ENCODE data around the gene ANKRD53. TPM values are rescaled to one million over a fixed set of nuclear protein-coding genes. Genes with fewer than 3 reads are reported as not detected.
A peak's percentile ranks its signal among the peaks of the same experiment; 100 is the strongest.
"Not testable (repeated sequence)": the region's sequence is repeated elsewhere in the genome, so short reads cannot be mapped to it uniquely, and the experiment has no call there.

ANKRD53 gene
- total RNA-seq, 1 donor from 2014 or later: 0.35 TPM

DNA sequence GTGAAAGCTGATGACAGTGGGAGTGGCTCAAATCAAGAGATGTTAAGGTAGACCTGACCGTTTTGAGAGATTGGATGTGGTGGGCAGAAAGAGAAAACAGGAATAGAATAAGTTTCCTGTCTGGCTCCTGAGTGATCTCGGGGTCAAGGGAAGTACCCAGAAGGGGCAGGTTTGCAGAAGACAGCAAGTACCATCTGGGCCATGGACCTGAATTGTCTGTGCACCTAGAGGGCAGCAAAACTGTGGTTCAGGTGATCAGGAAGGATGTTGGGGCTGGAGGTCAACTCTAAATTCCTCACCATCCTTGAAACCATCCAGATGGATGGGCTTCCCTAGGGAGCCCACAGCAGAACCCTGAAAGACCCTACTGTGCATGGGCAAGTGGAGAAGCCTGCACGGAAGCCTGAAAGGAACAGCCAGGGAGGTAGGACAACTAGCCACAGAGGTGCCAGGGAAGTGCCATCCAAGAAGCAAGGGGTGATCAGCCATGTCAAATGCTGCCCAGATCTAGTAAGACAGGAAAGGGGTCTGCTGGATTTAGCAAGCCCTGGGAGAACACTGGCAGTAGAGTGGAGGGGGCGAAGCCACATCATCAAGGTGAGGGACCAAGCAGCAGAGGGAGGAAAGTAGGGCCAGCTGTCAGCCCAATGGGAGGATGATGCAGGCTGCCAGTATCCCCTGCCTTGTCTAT, 8.2 kb downstream of the ANKRD53 start:
- DNase-seq (ENCODE audit: low spot score) (peak; percentile 30), ATAC-seq (no peak)

DNA sequence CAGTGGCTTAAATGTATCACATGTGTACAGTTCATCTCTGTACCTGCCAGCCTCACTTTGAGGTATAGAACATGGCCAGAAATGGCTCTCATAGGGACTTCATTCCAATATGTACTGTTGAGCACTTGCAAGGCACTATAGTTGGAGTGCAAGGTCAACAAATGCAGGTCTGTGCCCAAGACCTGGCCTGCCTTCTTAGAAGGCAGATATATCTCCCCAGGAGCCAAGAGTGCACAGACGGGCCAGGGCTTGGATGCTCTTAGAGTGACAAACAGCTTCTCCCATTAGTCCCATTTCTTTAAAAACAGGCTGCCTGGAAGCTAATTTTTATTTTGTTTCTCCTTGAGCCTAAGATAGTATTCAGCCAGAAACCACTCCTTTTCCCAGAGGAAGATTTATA, 9.0 kb downstream of the ANKRD53 start:
- peak; percentile 4 for DNase-seq (ENCODE audit: low spot score)
- no peak for ATAC-seq

DNA sequence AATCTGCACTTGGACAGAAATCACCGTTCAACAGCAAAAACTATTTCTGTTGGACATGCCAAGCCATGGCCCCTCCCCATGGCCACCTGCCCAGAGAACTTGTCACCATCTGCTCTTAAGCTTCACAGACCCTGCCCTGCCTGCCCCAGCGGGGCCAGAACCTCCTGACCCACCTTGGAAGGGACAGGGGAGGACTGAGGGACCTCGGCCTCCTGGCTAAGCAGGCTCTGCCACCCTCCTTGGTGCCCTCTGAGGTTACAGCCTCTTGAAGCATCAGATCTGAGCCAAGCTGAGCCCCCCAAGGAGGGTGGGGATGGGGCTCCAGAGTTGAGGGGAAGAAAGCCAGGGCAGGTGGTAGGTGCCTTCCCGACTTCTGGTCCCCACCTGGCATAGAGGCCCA, 9.7 kb downstream of the ANKRD53 start:
- no peak for ATAC-seq
- DNase-seq (ENCODE audit: low spot score): peak; percentile 38

DNA sequence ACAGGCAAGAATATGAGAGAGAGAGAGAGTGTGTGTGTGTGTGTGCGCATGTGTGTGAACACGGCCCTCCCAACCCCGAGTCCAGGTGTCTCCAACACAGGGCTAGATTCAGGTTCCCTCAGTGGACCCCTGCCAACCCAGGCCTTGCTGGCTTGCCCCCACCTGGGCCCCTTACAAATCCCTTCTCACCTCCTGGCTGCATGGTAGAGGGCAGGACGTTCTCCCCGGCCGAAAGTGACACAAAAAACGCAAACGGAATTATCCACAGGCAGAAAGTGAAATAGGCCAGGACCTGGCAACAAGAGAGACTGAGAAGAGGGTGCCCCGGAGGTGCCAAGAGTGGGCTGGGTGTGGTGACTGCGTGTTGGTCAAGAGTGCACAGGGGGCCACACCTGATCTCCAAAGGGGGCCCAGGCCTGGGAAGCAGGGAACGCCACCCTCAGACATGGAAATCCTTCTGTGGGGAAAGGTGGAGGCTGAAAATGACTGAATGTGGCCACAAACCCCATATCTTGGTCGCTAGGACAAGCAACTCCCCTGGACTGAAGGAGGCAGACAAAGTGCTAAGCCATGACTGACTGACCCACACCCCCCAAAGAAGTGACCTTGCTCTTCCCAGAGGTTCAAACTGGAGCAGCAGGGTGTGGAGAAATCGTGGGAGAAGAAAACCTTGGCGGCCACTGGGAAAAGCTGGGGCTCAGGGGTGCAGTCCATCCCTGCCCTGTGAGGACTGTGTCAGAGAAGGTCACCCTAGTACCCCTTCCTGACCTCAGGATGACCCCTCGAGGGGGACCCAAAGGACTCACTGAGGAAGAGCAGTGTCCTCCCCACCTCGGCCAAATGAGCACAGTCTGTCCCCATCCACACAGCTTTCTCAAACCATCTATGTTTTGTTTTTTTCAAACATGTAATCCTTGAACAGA, 10.6 kb downstream of the ANKRD53 start:
- DNase-seq (ENCODE audit: low spot score) (peak; percentile 41), ATAC-seq (no peak)

DNA sequence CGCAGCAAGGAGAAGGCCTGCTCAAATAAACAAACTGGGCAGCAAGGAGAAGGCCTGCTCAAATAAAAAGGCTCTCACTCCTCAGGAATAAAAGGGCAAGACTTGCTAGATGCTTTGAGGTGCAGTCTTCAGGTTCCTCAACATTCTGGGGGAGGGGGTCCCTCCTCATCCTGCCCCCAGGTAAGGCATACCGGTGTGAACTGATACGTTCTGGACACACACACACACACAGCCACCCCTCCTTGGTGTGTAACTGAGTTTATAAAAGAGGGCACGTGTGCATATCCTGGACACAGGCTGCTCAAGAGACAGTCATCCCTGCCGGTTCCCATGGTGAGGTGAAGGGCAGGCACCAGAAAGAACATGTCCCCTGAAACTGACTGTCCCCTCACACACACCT, 11.8 kb downstream of the ANKRD53 start:
- ATAC-seq (no peak), DNase-seq (ENCODE audit: low spot score) (peak; percentile 22)

DNA sequence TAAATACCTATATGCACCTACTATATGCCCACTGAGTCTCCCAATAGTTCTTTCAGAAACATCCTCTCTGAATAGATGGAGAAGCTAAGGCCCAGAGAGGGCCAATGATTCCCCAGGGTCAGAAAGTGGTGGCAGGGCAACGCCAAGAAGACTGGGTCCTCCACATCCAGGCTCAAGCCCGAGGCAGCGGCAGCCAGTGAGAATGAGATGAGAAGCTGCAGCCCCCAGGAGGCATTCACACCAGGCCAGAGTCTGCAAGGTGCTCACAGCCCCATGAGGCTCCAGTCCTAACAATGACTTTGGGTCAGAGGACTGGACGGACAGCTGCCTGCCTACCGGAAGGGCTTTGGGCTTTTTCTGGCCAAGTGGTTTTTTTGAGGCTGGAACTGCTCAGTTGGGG, 12.7 kb downstream of the ANKRD53 start:
- DNase-seq (ENCODE audit: low spot score): peak; percentile 31
- ATAC-seq: no peak

DNA sequence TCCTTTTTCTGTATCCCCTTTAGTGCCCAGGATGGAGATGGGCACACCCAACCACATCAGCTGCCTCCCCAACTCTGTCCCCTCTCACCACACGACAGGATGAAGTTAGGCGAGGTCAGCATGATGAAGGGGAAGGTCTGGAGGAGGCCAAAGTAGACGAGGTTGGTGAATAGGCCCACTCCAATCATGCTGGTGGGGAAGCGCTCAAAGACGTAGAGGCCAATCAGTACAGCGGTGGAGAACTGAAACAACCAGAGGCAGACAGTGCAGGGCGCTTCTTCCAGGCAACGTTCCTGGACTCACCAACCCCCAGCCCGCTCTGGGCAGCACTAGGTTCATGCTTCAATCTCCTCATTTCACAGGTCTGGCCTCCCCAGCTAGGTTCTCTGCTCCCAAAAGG, 13.3 kb downstream of the ANKRD53 start:
- peak; percentile 10 for DNase-seq (ENCODE audit: low spot score)
- no peak for ATAC-seq

DNA sequence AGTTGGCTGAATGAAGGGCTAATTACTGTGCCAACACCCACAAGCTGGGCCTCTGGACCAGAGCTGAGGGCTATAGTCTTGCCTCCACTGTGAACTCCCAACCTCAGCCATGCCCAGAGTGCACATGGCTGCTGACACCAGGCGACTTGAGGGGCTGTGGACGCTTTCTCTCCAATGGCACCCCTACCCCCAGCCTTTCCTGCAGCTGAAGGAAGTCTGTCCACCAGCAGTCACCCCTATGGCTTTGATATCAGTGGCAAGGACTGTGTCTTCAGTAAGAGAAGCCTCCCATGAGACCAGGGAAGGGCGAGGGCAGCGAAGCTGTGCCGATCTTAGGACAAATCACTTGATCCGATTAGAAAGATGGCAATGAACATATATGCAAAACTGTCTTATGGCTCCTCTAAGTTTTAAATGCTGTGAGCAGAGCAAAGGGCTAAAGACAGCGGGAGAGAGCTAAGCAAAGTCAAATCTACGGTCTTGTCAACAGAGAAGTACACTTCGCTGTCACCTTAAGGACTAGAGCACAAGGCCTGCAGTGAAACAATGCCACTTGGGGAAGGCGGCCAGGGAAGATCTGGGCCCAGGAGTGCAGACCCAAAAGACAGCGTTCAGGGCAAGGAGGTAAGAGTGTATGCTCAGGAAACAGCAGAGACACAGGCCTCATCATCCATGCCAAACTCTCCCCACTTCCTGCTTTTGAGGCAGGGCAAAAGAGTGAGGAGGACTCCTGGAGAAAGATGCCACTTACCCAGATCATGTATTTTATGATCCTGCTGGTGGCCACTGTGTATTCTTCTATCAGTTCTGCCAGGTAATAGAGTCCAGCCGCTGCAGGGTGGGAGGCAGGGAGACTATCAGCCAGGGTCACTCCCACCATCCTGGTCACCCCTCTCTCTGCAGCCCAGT, 14.8 kb downstream of the ANKRD53 start:
- DNase-seq (ENCODE audit: low spot score) (peak; percentile 37), ATAC-seq (no peak)

DNA sequence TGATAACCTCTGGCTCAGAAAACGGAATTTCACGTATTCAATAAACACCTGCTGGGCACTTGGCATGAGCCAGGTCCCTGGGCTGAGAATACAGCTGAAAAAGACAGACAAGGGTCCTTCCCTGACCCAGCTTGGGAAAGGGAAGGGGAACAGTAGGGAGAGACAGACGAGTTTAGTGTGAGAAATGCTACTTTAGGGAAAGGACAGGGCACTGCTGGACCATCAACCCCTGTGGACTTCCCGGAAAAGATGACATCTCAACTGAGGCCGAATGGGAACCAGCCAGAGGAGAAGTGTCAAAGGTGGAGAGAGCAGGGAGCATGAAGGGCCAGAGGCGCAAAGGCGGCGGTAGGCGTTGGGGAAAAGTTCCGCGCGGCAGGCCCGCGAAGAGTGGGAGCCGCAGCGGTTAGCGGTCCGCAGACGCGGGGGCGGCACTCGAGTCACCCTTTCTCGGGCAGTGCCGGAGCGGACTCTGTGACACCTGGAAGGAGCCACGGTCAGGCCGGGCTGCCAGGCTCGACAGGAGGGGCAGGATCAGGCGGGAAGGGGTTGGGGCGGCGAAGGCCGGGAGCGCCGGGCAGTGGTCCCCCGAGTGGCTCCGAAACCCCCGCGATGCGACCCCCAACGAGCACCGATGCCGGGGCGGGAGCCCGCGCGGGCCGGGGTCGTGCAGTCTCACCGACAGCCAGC, 15.7 kb downstream of the ANKRD53 start:
- ATAC-seq (peak; percentile 40), DNase-seq (ENCODE audit: low spot score) (no peak)

DNA sequence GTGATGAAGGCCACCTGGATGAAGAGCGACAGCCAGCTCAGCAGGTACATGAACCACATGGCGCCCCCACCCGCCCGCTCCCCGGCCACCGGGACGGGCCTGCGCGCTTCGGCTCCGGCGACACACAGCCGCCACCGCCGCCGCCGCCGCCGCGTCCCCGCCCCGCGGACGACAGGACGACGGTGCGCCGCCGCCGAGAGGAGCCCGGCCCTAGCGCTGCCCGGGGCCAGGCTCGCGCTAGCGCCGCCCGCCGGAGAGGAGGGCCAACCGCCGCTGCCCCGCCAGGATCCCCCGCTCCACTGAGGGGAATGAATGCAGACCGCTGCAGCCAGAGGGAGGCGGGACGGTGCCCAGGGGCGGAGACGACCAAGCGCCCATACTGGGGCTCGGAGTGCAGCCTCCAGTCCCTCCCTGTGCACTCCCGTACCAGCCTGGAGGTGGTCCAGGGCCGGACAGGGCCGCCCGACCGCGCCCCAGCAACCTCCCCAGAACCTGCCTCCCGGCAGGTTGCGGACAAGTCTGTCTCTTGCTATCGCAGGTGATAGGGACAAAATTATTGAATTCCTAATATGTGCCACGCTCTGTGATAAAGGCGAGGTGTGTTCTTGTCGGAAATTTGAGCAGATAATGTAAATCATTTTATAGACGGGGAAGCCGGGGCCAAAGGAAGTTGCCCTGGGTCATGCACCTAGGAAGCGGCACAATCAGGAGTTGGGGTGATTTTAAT, 16.4 kb downstream of the ANKRD53 start, which contains the start of gene TEX261:
Gene TEX261 (minus strand): TSS at position 175 of the 727 bp plus-strand sequence. CDS start 116 bp downstream, at position 59.
- DNase-seq (ENCODE audit: low spot score): peak; percentile 94
- peak; percentile 97 for ATAC-seq

DNA sequence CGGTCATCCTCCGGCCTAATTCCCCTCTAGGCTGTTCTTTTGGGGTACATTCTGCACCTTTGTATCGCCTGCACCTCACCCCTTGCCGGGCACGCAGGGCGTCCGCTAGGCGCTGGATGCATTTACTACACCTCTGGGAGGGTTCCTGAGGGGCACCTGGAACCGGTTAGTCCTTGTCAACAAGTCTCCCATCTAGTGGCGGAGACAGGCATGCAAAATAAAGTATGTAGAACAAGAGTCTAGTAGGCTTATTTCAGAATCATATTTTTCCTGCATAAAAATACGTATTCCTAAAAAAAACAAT, 16.9 kb downstream of the ANKRD53 start:
- ATAC-seq (peak; percentile 58), DNase-seq (ENCODE audit: low spot score) (peak; percentile 55)

DNA sequence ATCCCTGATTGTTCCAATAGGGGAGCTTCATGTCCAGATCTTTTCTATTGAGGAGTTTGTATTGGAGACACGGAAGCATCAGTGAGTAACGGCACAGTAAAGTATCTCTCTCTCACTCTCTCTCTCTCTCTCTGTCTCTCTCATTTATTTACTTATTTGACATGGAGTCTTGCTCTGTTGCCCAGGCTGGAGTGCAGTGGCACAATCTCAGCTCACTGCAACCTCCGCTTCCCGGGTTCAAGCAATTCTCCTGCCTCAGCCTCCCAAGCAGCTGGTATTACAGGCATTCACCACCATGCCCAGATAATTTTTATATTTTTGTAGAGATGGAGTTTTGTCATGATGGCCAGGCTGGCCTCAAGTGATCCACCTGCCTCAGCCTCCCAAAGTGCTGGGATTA, 20.5 kb downstream of the ANKRD53 start:
- not testable (repeated sequence) for DNase-seq (ENCODE audit: low spot score); ATAC-seq

DNA sequence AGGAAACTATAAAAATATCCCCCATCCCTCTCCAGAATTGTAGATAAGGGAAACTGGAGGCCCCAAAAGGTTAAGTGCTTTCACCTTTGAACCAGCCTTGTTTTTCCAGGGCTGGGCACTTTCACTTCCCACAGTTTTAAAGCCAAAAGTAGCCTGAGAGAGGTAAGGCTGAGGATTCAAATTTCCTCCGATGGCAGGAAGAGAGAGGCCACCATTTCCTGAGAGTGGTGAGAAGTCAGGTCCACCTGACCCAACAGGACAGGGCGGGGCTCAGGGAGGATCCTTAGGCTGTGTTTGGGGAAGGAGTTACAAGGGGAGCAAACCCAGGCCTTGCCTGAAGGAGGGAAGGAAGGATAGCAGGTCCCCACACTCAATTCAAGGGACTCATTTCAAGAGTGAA, 20.9 kb downstream of the ANKRD53 start:
- ATAC-seq: no peak

DNA sequence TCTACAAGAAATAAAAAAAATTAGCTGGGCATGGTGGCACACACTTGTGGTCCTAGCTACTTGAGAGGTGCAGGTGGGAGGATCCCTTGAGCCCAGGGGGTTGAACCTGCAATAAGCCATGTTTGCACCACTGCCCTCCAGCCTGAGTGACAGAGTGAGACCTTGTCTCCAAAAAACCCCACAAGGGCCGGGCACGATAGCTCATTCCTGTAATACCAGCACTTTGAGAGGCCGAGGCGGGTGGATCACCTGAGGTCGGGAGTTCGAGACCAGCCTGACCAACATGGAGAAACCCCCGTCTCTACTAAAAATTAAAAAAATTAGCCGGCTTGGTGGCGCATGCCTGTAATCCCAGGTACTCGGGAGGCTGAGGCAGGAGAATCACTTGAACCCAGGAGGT, 21.5 kb downstream of the ANKRD53 start:
- not testable (repeated sequence) for ATAC-seq
- DNase-seq (ENCODE audit: low spot score): peak; percentile 32

More for the DNA sequence above, 20.9 kb downstream of the ANKRD53 start:
- peak; percentile 26 for DNase-seq (ENCODE audit: low spot score)

DNA sequence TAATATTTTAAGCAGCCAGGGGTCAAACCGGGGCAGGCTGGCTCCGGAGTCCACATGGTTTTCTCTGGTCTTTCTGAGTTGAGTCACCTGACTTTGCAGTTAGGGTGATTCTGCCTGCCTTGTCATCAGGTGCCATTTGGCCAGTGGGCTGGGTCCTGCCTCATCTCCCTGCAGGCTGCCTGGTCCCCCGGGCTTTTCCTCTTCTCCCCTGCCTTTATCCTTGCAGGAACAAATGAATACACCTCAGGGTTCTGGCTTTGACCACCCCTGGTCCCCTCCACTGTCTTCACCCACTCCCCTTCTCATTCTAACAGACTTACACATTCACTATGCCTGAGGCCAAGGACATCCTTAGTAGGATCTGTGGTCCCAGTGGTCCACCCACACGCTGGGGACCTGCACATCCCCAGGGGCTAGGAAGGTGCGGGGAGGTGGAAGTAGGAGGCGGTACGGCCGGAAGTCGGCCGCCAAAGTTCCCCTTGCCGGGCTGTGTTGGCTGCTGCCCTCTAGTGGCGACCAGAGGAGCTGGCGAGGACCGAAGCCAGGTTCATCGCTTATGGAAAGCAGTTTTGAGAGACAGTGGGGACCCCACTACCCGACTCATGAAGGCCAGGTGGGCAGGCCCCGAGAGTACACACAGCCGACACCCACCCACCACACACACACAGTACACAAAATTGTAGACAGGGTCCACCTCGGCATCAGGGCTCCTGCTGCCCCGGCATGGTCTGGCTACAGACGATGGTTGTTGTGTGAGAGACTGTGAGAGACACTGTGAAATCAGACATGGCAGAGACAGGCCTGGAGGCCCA, 22.6 kb downstream of the ANKRD53 start:
- DNase-seq (ENCODE audit: low spot score) (peak; percentile 74), ATAC-seq (peak; percentile 97)

DNA sequence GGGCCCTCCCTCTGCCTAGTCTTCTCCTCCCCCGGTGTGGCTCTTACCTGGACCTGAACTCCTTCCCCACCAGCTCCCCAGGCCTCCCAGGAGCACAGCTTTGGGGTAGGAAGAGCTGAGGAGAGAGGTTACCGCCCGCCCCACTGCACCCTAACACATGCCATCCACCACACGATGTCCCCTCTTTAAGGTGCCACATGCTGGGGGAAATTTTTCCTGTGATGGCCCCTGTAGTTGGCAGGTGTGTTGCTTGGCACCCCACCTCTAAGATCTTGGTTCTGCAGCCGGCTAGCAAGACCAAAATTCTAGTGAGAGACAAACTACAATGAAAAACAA, 23.1 kb downstream of the ANKRD53 start:
- ATAC-seq (no peak), DNase-seq (ENCODE audit: low spot score) (no peak)

DNA sequence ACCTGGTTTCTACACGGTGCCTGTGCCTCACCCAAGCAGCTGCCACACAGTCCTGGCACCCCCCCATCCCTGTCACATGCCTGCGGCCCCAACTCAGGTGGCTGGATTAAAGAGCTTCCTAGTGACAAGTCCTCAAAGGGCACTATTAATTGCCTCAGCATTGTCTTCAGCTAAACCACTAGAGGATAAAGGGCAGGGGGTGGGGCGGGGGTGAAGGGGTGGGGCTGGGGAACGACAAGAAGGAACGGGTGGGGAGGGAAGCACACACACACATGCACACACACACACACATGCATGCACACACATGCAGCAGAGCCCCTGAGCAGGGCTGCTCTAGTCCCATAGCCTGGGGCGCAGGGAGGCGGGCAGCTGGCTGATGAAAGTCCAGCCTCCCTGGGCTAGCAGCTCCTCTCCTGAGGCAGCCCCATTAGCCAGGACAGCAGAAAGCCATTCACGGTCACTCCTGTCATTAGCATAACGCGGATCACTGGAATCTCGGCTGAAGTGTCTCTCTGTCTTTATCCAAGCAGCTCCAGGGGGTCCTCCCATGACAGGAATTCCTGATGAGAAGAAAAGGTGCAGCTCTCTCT, 23.6 kb downstream of the ANKRD53 start:
- DNase-seq (ENCODE audit: low spot score) (peak; percentile 42), ATAC-seq (no peak)

DNA sequence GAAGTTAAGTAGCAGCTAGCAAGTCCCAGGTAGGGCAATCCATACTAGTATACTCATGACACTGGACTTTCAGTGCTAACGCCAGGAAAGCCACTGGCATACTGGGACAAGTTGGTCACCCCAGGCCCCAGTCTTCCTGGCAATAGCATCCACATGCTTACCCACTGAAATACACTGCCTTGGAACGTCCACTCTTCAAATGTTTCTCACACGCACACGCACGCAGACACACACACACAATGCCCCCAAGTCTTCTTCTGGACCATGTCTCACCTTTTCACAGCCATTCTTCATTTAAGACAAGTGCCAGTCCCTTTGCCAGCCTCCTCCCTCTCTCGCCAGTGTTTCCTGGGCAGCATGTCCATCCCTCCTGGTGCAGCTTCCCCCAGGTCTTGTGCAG, 25.0 kb downstream of the ANKRD53 start:
- ATAC-seq (no peak), DNase-seq (ENCODE audit: low spot score) (no peak)
